ENCODE data around the gene ZNF579. TPM values are rescaled to one million over a fixed set of nuclear protein-coding genes. Genes with fewer than 3 reads are reported as not detected.
"Not testable (repeated sequence)": the region's sequence is repeated elsewhere in the genome, so short reads cannot be mapped to it uniquely, and the experiment has no call there.

ZNF579 gene
- total RNA-seq, 1 experiment from 2014 or later = 12.6 TPM

DNA sequence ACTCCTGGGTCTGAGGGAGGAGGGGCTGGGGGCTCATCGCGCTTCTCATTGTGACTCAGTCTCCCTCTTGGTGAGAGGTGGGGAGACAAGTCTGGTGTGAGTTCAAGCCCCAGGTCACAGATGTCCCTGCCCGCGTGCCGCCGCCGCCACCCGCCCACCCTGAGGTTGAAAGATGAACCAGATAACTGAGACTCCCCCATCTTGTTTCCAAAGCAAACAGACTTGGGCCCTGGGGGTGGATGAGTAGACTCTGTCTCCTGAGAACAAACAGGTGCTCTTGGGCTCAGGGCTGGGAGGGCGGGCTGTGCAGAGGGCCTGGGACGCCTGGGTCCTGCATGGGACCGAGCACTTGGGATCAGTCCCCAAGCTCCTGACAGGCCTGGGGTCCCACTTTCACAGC lies 44.3 kb downstream of the ZNF579 start:
- no peaks in the 10 kb centered on the region for H3K36me3 Mint-ChIP-seq (ENCODE audit: insufficient read depth, unreplicated experiment)
- no peaks in the 10 kb centered on the region for H3K9me3 Mint-ChIP-seq (ENCODE audit: unreplicated experiment)
- DNase-seq (ENCODE audit: unreplicated experiment) = no peak
- CTCF ChIA-PET = interaction anchor here (0.6 to 0.7 kb wide), 2 partner anchors 20 to 90 kb away, joined by 4 read pairs; no protein-coding TSS in a partner anchor
- POLR2A ChIA-PET = no interaction called here
- no TSS peak for BruUV-seq (replicated peaks)
- TF ChIP-seq, protein P1, sequence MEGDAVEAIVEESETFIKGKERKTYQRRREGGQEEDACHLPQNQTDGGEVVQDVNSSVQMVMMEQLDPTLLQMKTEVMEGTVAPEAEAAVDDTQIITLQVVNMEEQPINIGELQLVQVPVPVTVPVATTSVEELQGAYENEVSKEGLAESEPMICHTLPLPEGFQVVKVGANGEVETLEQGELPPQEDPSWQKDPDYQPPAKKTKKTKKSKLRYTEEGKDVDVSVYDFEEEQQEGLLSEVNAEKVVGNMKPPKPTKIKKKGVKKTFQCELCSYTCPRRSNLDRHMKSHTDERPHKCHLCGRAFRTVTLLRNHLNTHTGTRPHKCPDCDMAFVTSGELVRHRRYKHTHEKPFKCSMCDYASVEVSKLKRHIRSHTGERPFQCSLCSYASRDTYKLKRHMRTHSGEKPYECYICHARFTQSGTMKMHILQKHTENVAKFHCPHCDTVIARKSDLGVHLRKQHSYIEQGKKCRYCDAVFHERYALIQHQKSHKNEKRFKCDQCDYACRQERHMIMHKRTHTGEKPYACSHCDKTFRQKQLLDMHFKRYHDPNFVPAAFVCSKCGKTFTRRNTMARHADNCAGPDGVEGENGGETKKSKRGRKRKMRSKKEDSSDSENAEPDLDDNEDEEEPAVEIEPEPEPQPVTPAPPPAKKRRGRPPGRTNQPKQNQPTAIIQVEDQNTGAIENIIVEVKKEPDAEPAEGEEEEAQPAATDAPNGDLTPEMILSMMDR (IDR thresholded peaks at IDR 0.05; ENCODE audit: unreplicated experiment) = no peak
- no peaks in the 10 kb centered on the region for H3K27me3 Mint-ChIP-seq (ENCODE audit: insufficient read depth, unreplicated experiment)
- no peak overlapping the region for H3K27ac Mint-ChIP-seq (ENCODE audit: low read depth, unreplicated experiment)
- no peak overlapping the region for H3K4me3 Mint-ChIP-seq (ENCODE audit: unreplicated experiment)
- H3K4me1 Mint-ChIP-seq (ENCODE audit: insufficient read depth, unreplicated experiment) = no peaks in the 10 kb centered on the region
- intact Hi-C loops (cut with micrococcal nuclease) = no loop called here

DNA sequence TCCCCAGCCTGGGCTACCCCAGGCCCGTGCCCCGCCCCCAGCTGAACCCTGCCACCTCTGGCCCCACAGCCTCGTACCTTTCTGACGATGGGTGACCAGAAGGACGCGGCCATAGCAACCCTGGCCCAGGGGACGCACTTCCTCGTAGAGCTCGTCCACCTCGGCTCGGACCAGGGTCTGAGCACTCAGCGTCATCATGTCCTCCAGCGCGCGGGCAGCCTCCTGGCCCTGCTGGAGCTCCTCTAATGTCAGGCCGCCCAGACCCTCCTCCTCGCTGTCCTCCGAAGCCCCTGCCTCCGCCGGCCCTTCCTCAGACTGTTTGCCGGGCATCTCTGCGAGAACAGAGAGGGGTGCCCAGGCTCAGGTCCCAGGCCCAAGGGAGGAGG lies 44.7 kb downstream of the ZNF579 start:
- Mint-ChIP-seq H3K27ac (ENCODE audit: low read depth, unreplicated experiment) (no peak overlapping the region), H3K4me3 (ENCODE audit: unreplicated experiment) (no peak overlapping the region), H3K9me3 (ENCODE audit: unreplicated experiment) (no peaks in the 10 kb centered on the region), H3K36me3 (ENCODE audit: insufficient read depth, unreplicated experiment) (no peaks in the 10 kb centered on the region), H3K27me3 (ENCODE audit: insufficient read depth, unreplicated experiment) (no peaks in the 10 kb centered on the region), H3K4me1 (ENCODE audit: insufficient read depth, unreplicated experiment) (no peaks in the 10 kb centered on the region)
- TF ChIP-seq, protein P1 (IDR thresholded peaks at IDR 0.05; ENCODE audit: unreplicated experiment) = no peak
- intact Hi-C loops (cut with micrococcal nuclease) = no loop called here
- ChIA-PET CTCF (interaction anchor here (0.6 to 0.7 kb wide), 2 partner anchors 20 to 90 kb away, joined by 4 read pairs; no protein-coding TSS in a partner anchor), POLR2A (no interaction called here)
- BruUV-seq (replicated peaks) = no TSS peak
- DNase-seq (ENCODE audit: unreplicated experiment) = no peak

DNA sequence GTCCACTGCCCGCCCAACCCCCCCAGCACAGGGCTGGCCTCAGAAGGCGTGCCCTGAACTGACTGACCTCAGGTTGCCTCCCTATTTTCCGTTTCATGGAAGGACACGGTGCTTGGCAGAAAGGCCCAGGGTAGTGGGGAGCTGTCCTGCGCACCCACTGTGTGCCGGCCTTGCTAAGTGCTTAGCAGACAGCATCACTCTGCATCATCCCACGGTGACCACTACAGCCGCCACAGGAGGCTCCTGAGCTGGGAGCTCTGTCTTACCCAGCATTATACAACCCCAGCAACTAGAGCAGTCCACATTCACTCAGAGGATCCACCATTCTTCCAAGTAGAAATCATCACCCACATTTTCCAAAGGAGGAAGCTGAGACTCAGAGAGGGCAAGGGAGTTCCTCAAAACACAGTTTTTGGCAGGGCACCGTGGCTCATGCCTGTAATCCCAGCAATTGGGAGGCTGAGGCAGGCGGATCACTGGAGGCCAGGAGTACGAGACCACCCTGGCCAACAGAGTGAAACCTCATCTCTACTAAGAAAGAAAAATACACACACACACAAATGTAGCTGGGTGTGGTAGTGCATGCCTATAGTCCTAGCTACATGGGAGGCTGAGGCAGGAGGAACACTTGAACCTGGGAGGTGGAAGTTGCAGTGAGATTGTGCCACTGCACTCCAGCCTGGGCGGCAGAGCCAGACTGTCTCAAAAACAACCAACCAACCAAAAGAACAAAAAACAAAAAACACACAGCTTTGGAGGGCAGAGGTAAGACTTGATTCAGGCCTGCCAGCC lies 45.3 kb downstream of the ZNF579 start:
- no peaks in the 10 kb centered on the region for H3K27me3 Mint-ChIP-seq (ENCODE audit: insufficient read depth, unreplicated experiment)
- TF ChIP-seq, protein P1 (IDR thresholded peaks at IDR 0.05; ENCODE audit: unreplicated experiment) = no peak
- no peaks in the 10 kb centered on the region for H3K36me3 Mint-ChIP-seq (ENCODE audit: insufficient read depth, unreplicated experiment)
- no peak for DNase-seq (ENCODE audit: unreplicated experiment)
- H3K27ac Mint-ChIP-seq (ENCODE audit: low read depth, unreplicated experiment) = no peak overlapping the region
- intact Hi-C loops (cut with micrococcal nuclease) = no loop called here
- no peaks in the 10 kb centered on the region for H3K9me3 Mint-ChIP-seq (ENCODE audit: unreplicated experiment)
- POLR2A ChIA-PET = no interaction called here
- no TSS peak for BruUV-seq (replicated peaks)
- CTCF ChIA-PET = interaction anchor here (0.6 kb wide), 2 partner anchors 21 to 47 kb away, joined by 3 to 4 read pairs; partner anchors contain the start of gene SSC5D
- no peaks in the 10 kb centered on the region for H3K4me1 Mint-ChIP-seq (ENCODE audit: insufficient read depth, unreplicated experiment)
- no peak overlapping the region for H3K4me3 Mint-ChIP-seq (ENCODE audit: unreplicated experiment)

DNA sequence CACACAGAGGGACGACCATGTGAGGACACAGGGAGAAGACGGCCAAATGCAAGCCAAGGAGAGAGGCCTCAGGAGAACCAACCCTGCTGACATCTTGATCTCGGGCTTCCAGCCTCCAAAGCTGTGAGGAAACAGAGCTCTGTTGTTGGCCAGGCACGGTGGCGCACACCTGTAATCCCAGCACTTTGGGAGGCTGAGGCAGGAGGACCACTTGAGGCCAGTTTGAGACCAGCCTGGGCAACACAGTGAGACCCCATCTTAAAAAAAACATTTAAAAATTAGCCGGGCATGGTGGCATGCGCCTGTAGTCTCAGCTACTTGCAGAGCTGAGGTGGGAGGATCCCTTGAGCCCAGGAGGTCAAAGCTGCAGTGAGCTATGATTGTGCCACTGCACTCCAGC lies 46.4 kb downstream of the ZNF579 start:
- BruUV-seq (replicated peaks); intact Hi-C loops (cut with micrococcal nuclease); H3K27me3 Mint-ChIP-seq (ENCODE audit: insufficient read depth, unreplicated experiment); DNase-seq (ENCODE audit: unreplicated experiment); H3K36me3 Mint-ChIP-seq (ENCODE audit: insufficient read depth, unreplicated experiment); H3K27ac Mint-ChIP-seq (ENCODE audit: low read depth, unreplicated experiment); CTCF ChIA-PET; POLR2A ChIA-PET; H3K4me3 Mint-ChIP-seq (ENCODE audit: unreplicated experiment); H3K9me3 Mint-ChIP-seq (ENCODE audit: unreplicated experiment); H3K4me1 Mint-ChIP-seq (ENCODE audit: insufficient read depth, unreplicated experiment): not testable (repeated sequence)
